Esophagus muscularis mucosa (tissue), 4 donors: ENCODE results near the gene DOCK11.

Experiments used
- CTCF ChIP-seq, 3 experiments: fragments of 200-600 bp in 2 of 3; fragments of 450-650 bp in 1 of 3; sonication (generic) in 2 of 3; IDR thresholded peaks; one replicate each; pipeline ENCODE4 v1.5.1; 2017 to 2019; ENCODE audit warnings: antibody characterized with exemption in 3 of 3, mild to moderate bottlenecking in 2 of 3, moderate library complexity in 1 of 3
- EP300 ChIP-seq: sonication (generic); formaldehyde crosslinking; IDR thresholded peaks from one replicate; pipeline ENCODE4 v1.6.1; 2017; ENCODE audit warnings: antibody characterized with exemption
- POLR2A ChIP-seq: fragments of 450-650 bp; IDR thresholded peaks from one replicate; pipeline ENCODE4 v1.6.1; 2017; ENCODE audit warnings: antibody characterized with exemption, moderate library complexity, mild to moderate bottlenecking, low read depth
- POLR2AphosphoS5 ChIP-seq, 2 donors: sonication (generic); formaldehyde crosslinking; IDR thresholded peaks; one replicate each; pipeline ENCODE4 v1.6.1; 2017; ENCODE audit warnings: antibody characterized with exemption in 2 of 2

DNA sequence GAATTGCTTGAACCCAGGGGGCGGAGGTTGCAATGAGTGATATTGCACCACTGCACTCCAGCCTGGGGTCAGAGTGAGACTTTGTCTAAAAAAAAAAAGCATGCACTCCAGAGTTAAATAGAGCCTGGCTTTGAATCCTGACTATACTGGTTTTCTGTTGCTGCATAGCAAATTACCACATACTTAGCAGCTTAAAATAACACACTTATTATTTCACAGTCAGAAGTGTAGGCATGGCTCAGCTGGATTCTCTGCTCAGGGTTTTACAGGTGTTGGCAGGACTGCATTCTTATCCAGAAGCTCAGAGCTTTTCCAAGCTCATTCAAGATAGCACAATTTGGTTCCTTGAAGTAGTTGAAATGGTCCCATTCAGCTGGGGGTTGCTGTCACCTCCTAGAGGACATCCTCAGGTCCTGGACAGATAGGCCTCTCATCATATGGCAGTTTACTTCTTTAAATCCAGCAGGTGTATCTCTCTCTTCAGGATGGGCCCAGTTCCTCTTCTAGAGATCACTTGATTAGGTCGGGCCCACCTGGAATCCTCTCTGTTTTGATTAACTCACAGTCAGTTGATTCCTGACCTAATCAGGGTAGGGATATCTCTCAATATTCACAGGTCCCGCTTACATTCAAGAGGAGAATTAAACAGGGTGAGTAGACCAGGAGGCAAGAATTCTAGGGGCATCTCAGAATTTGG, 26.8 kb downstream of the DOCK11 start:
- TF ChIP-seq CTCF (IDR thresholded peaks at IDR 0.05), result no peak
- no peak for TF ChIP-seq POLR2AphosphoS5 (IDR thresholded peaks at IDR 0.05)
- no peak for TF ChIP-seq POLR2A
- no peak for TF ChIP-seq EP300
